HG03280 (cell line): ENCODE measurements around the gene ZBTB7C.

ENCODE experiments used
- ATAC-seq: cut with Tn5 transposase; IDR thresholded peaks from one replicate; pipeline ENCODE4 v1.9.1; 2021; ENCODE audit warnings: mild to moderate bottlenecking, moderate library complexity; ENCODE audit not compliant: unreplicated experiment

The ZBTB7C gene

GRCh38 chr18:48200631-48201336, 208.4 kb downstream of the ZBTB7C start:
- no peak for ATAC-seq

GRCh38 chr18:48199399-48199798, 209.8 kb downstream of the ZBTB7C start:
- no peak for ATAC-seq

GRCh38 chr18:48197819-48198218, 211.4 kb downstream of the ZBTB7C start:
- no peak for ATAC-seq

- no peak for ATAC-seq
These were observed 213.4 kb downstream of the ZBTB7C start for GRCh38 chr18:48195787-48196186.

GRCh38 chr18:48194591-48195181, 214.5 kb downstream of the ZBTB7C start:
- ATAC-seq: no peak

- ATAC-seq: no peak
These were observed 215.4 kb downstream of the ZBTB7C start for GRCh38 chr18:48193521-48194492.

- ATAC-seq: no peak
These were observed 216.6 kb downstream of the ZBTB7C start for GRCh38 chr18:48192542-48192941.

GRCh38 chr18:48191494-48191893, 217.7 kb downstream of the ZBTB7C start:
- ATAC-seq: no peak

GRCh38 chr18:48190994-48191393, 218.2 kb downstream of the ZBTB7C start:
- ATAC-seq: no peak

- ATAC-seq: no peak
These were observed 220.6 kb downstream of the ZBTB7C start for GRCh38 chr18:48188609-48189008.

- ATAC-seq: no peak
These were observed 222.3 kb downstream of the ZBTB7C start for GRCh38 chr18:48186861-48187260.

GRCh38 chr18:48186131-48186766, 222.9 kb downstream of the ZBTB7C start:
- no peak for ATAC-seq

- ATAC-seq: no peak
These were observed 225.1 kb downstream of the ZBTB7C start for GRCh38 chr18:48184118-48184517.

GRCh38 chr18:48183613-48184012, 225.6 kb downstream of the ZBTB7C start:
- no peak for ATAC-seq

GRCh38 chr18:48182779-48183178, 226.4 kb downstream of the ZBTB7C start:
- no peak for ATAC-seq

- no peak for ATAC-seq
These were observed 227.3 kb downstream of the ZBTB7C start for GRCh38 chr18:48181857-48182256.

- ATAC-seq: no peak
These were observed 227.9 kb downstream of the ZBTB7C start for GRCh38 chr18:48181087-48181823.

GRCh38 chr18:48179666-48180065, 229.5 kb downstream of the ZBTB7C start:
- ATAC-seq: no peak

GRCh38 chr18:48179001-48179400, 230.2 kb downstream of the ZBTB7C start:
- ATAC-seq: no peak

GRCh38 chr18:48176909-48177308, 232.3 kb downstream of the ZBTB7C start:
- ATAC-seq: no peak
